Type B pancreatic cell (in vitro differentiated cells): Measurements from ENCODE around the gene GRN. TPM values are rescaled to one million over a fixed set of nuclear protein-coding genes. Genes with fewer than 3 reads are reported as not detected.
A peak's percentile ranks its signal among the peaks of the same experiment; 100 is the strongest.
"Not testable (repeated sequence)": the region's sequence is repeated elsewhere in the genome, so short reads cannot be mapped to it uniquely, and the experiment has no call there.

ENCODE experiments used
- DNase-seq: peaks from one replicate; pipeline ENCODE4 v3.0.0; 2021; ENCODE audit warnings: mixed read lengths; ENCODE audit not compliant: unreplicated experiment; ENCODE audit errors: extremely low spot score
- H3K27ac Mint-ChIP-seq: 2 replicates; pipeline ENCODE4 v1.8.0; 2021; ENCODE audit warnings: mild to moderate bottlenecking, mixed read lengths
- H3K27me3 Mint-ChIP-seq: 2 replicates; pipeline ENCODE4 v1.8.0; 2021; ENCODE audit warnings: mixed read lengths
- H3K36me3 Mint-ChIP-seq: 2 replicates; pipeline ENCODE4 v1.8.0; 2021; ENCODE audit warnings: mixed read lengths
- H3K4me1 Mint-ChIP-seq: one replicate; pipeline ENCODE4 v1.8.0; 2021; ENCODE audit warnings: mixed read lengths; ENCODE audit not compliant: unreplicated experiment
- H3K4me3 Mint-ChIP-seq: 2 replicates; pipeline ENCODE4 v1.8.0; 2021; ENCODE audit warnings: mild to moderate bottlenecking, mixed read lengths
- H3K9me3 Mint-ChIP-seq: 2 replicates; pipeline ENCODE4 v1.8.0; 2021; ENCODE audit warnings: mixed read lengths
- total RNA-seq: library from RNA; stranded (reverse); gene quantifications from 2 replicates; pipeline ENCODE4 v1.2.1, GENCODE V29; 2021; ENCODE audit warnings: low replicate concordance
- TF ChIP-seq, protein P1 (sequence below): fragments of 200-600 bp; sonication (generic); conservative IDR thresholded peaks from 2 replicates; pipeline ENCODE4 v1.5.0; 2021; ENCODE audit warnings: antibody characterized with exemption, mild to moderate bottlenecking

Gene GRN
- total RNA-seq, 1 donor from 2014 or later = 183 TPM

DNA sequence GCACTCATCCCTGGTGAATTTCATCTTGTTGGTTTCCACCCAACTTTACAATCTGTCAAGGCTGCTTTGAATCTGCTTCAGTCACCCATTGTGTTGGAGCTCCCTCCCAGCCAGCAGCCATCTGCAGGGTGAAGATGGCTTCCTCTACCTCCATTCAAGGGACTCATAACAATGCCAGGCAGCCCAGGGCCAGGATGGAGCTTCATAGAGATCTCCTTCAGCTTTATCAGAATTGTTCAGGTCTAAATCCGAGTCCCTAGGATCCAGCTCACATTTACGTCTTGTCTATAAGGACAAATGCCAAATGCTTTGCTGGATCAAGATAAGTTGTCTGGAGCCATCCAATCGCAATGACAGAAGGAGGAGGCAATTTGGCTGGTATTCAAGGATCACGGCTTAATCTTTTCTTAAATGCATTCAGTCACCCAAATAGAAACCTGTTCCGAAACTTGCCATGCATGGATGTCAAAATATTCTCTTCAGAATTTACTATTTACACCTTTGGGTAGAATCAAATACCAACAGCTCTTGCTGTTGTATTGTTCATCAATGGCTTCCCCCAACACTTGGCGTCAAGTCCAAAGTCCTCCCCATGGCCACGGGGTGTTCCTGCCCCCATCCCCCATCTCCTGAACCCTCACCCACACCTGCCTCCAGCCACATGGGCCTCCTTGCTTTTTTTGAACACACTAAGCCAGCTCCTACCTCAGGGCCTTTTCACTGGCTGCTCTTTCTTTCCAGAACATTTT, 22.3 kb downstream of the GRN start:
- H3K4me3 Mint-ChIP-seq = no peak overlapping the region
- H3K9me3 Mint-ChIP-seq = no peaks in the 10 kb centered on the region
- no peaks in the 10 kb centered on the region for H3K36me3 Mint-ChIP-seq
- H3K27ac Mint-ChIP-seq = no peak overlapping the region
- TF ChIP-seq, protein P1, sequence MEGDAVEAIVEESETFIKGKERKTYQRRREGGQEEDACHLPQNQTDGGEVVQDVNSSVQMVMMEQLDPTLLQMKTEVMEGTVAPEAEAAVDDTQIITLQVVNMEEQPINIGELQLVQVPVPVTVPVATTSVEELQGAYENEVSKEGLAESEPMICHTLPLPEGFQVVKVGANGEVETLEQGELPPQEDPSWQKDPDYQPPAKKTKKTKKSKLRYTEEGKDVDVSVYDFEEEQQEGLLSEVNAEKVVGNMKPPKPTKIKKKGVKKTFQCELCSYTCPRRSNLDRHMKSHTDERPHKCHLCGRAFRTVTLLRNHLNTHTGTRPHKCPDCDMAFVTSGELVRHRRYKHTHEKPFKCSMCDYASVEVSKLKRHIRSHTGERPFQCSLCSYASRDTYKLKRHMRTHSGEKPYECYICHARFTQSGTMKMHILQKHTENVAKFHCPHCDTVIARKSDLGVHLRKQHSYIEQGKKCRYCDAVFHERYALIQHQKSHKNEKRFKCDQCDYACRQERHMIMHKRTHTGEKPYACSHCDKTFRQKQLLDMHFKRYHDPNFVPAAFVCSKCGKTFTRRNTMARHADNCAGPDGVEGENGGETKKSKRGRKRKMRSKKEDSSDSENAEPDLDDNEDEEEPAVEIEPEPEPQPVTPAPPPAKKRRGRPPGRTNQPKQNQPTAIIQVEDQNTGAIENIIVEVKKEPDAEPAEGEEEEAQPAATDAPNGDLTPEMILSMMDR = no peak
- DNase-seq = no peak
- H3K4me1 Mint-ChIP-seq = peaks cover 8% of the 10 kb centered on the region
- peaks cover 27% of the 10 kb centered on the region for H3K27me3 Mint-ChIP-seq

DNA sequence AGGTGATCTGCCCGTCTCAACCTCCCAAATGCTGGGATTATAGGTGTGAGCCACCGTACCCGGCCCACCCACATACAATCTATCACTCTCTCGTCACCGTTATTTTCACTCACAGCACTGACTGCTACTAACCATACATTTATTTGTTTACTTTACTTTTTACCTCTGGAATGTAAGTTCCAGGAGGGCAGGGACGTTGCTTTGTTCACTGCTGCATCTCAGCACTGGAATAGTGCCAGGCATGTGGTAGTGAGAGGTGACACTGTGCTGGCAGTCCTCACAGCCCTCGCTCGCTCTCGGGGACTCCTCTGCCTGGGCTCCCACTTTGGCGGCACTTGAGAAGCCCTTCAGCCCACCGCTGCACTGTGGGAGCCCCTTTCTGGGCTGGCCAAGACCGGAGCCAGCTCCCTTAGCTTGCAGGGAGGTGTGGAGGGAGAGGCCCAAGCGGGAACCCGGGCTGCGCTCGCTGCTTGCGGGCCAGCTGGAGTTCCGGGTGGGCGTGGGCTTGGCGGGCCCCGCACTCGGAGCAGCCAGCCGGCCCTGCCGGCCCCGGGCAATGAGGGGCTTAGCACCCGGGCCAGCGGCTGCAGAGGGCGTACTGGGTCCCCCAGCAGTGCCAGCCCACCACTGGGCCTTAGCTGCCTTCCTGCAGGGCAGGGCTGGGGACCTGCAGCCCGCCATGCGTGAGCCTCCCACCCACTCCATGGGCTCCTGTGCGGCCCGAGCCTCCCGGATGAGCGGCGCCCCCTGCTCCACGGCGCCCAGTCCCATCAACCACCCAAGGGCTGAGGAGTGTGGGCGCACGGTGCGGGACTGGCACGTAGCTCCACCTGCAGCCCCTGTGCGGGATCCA, 23.5 kb downstream of the GRN start:
- DNase-seq, H3K36me3 Mint-ChIP-seq, H3K4me3 Mint-ChIP-seq, H3K9me3 Mint-ChIP-seq, H3K4me1 Mint-ChIP-seq, H3K27ac Mint-ChIP-seq: not testable (repeated sequence)
- H3K27me3 Mint-ChIP-seq = peaks cover 27% of the 10 kb centered on the region

DNA sequence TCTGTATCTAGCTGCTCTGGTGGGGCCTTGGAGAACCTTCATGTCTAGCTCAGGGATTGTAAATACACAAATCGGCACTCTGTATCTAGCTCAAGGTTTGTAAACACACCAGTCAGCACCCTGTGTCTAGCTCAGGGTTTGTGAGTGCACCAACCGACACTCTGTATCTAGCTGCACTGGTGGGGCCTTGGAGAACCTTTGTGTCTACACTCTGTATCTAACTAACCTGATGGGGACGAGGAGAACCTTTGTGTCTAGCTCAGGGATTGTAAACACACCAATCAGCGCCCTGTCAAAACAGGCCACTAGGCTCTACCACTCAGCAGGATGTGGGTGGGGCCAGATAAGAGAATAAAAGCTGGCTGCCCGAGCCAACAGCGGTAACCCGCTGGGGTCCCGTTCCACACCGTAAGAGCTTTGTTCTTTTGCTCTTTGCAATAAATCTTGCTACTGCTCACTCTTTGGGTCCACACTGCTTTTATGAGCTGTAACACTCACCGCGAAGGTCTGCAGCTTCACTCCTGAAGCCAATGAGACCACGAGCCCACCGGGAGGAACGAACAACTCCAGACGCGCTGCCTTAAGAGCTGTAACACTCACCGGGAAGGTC, 24.4 kb downstream of the GRN start:
- DNase-seq, H3K27ac Mint-ChIP-seq, H3K4me3 Mint-ChIP-seq, H3K9me3 Mint-ChIP-seq, H3K36me3 Mint-ChIP-seq, H3K4me1 Mint-ChIP-seq: not testable (repeated sequence)
- H3K27me3 Mint-ChIP-seq = peaks cover 27% of the 10 kb centered on the region

DNA sequence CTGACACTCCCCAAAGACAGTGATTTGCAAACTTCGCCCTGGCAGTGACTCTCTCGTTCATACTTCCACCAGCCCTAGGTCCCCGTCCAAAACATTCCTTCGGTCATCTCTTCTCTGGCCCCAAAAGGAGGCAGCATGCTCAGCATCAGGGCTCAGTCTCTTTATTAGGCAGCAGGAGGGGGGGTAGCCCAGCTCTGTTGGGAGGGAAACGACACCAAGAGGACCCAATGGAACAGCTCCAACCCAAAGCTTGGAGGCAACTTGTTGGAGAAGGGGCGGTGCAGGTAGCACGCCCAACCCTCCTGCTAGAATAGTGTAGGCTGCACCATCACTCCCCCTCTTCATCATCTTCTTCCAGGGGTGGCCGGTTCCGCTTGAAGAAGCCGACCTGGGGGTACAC, 26.9 kb downstream of the GRN start:
- no peaks in the 10 kb centered on the region for H3K36me3 Mint-ChIP-seq
- H3K9me3 Mint-ChIP-seq = no peaks in the 10 kb centered on the region
- TF ChIP-seq, protein P1 = no peak
- H3K4me3 Mint-ChIP-seq = no peak overlapping the region
- DNase-seq = no peak
- H3K27ac Mint-ChIP-seq = peak overlapping the region; percentile 64
- H3K4me1 Mint-ChIP-seq = peaks cover 3% of the 10 kb centered on the region
- H3K27me3 Mint-ChIP-seq = peaks cover 8% of the 10 kb centered on the region

DNA sequence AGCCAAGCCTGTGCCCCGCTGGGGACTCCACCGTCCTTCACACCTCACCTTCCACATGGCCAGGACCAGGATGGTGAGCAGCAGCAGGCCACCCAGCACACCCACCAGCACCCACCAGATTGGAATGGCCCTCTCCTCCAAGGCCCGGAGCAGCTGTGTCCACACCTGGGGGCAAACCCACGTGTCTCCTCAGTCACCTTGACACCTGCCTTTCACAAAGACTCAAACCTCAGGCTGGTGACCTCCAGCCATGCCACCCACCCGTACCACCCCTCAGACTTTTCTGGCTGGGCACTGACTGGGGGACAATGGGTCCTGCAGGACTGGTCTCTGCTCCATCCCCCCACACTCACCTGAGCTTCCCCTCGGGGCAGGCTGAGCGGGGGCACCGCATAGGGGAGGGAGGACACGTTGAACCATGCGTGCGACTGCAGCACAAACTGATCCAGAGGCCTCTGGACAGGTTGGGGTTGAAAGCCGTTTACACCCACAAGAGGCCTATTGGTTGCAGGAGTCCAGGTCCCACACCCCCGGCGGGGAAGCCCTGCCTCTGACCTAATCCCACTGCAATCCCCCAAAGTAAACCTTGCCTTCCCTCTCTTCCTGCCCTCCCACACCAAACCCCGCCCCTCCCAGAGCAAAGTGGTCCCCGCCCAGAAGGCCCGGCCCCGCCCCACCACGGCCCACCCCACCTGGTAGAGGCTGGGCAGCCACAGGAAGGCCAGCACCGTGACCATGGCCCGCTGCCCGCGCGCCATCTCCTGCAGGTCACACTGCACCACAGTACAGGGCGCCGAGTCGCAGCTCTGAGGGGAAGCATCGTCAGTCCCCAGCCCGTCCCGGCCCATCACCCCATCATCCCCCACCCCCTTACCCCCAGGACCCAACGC, 29.4 kb downstream of the GRN start:
- no peak for DNase-seq
- TF ChIP-seq, protein P1 = no peak
- no peak overlapping the region for H3K27ac Mint-ChIP-seq
- peaks cover 3% of the 10 kb centered on the region for H3K4me1 Mint-ChIP-seq
- H3K4me3 Mint-ChIP-seq = no peak overlapping the region
- no peaks in the 10 kb centered on the region for H3K36me3 Mint-ChIP-seq
- no peaks in the 10 kb centered on the region for H3K9me3 Mint-ChIP-seq
- peaks cover 3% of the 10 kb centered on the region for H3K27me3 Mint-ChIP-seq
